ENCODE measurements around the gene CEMIP2.
"Not testable (repeated sequence)": the region's sequence is repeated elsewhere in the genome, so short reads cannot be mapped to it uniquely, and the experiment has no call there.

Gene CEMIP2

GRCh38 chr9:71768388-71769174 lies at the start of gene CEMIP2:
TSS of gene CEMIP2 (minus strand) at chr9:71768513. CDS start at chr9:71750373, 18,140 bp downstream.
- DNase-seq (ENCODE audit: extremely low spot score, insufficient read length, low read depth), result peak; percentile 65
- FAIRE-seq, result peak; percentile 71

- DNase-seq (ENCODE audit: extremely low spot score, insufficient read length, low read depth) (no peak), FAIRE-seq (no peak)
Observed at GRCh38 chr9:71816916-71817451, 48.7 kb upstream of the CEMIP2 start.

GRCh38 chr9:71814815-71815214 lies 46.5 kb upstream of the CEMIP2 start:
- DNase-seq (ENCODE audit: extremely low spot score, insufficient read length, low read depth) (no peak), FAIRE-seq (no peak)

GRCh38 chr9:71814226-71814625 lies 45.9 kb upstream of the CEMIP2 start:
- FAIRE-seq (no peak), DNase-seq (ENCODE audit: extremely low spot score, insufficient read length, low read depth) (no peak)

- DNase-seq (ENCODE audit: extremely low spot score, insufficient read length, low read depth) (no peak), FAIRE-seq (no peak)
Observed at GRCh38 chr9:71812385-71812784, 44.1 kb upstream of the CEMIP2 start.

- DNase-seq (ENCODE audit: extremely low spot score, insufficient read length, low read depth) (no peak), FAIRE-seq (no peak)
Observed at GRCh38 chr9:71808068-71808467, 39.8 kb upstream of the CEMIP2 start.

GRCh38 chr9:71806901-71807307 lies 38.6 kb upstream of the CEMIP2 start:
- FAIRE-seq, result peak; percentile 92
- DNase-seq (ENCODE audit: extremely low spot score, insufficient read length, low read depth), result peak; percentile 32

- not testable (repeated sequence) for FAIRE-seq; DNase-seq (ENCODE audit: extremely low spot score, insufficient read length, low read depth)
Observed at GRCh38 chr9:71805096-71805495, 36.8 kb upstream of the CEMIP2 start.

GRCh38 chr9:71801826-71802225 lies 33.5 kb upstream of the CEMIP2 start:
- no peak for FAIRE-seq
- DNase-seq (ENCODE audit: extremely low spot score, insufficient read length, low read depth), result no peak

GRCh38 chr9:71797266-71797665 lies 29.0 kb upstream of the CEMIP2 start:
- no peak for DNase-seq (ENCODE audit: extremely low spot score, insufficient read length, low read depth)
- FAIRE-seq, result peak; percentile 62

GRCh38 chr9:71796100-71796767 lies 27.9 kb upstream of the CEMIP2 start:
- peak; percentile 77 for FAIRE-seq
- no peak for DNase-seq (ENCODE audit: extremely low spot score, insufficient read length, low read depth)

- peak; percentile 100 for FAIRE-seq
Observed at GRCh38 chr9:71795097-71795813, 26.9 kb upstream of the CEMIP2 start.

GRCh38 chr9:71793386-71794105 lies 25.2 kb upstream of the CEMIP2 start:
- FAIRE-seq (peak; percentile 95), DNase-seq (ENCODE audit: extremely low spot score, insufficient read length, low read depth) (no peak)

More at GRCh38 chr9:71795097-71795813, 26.9 kb upstream of the CEMIP2 start:
- no peak for DNase-seq (ENCODE audit: extremely low spot score, insufficient read length, low read depth)

GRCh38 chr9:71791875-71792274 lies 23.6 kb upstream of the CEMIP2 start:
- DNase-seq (ENCODE audit: extremely low spot score, insufficient read length, low read depth), result no peak

GRCh38 chr9:71790296-71790695 lies 22.0 kb upstream of the CEMIP2 start:
- FAIRE-seq, result no peak
- no peak for DNase-seq (ENCODE audit: extremely low spot score, insufficient read length, low read depth)

More at GRCh38 chr9:71791875-71792274, 23.6 kb upstream of the CEMIP2 start:
- no peak for FAIRE-seq

GRCh38 chr9:71783120-71783523 lies 14.8 kb upstream of the CEMIP2 start:
- FAIRE-seq, result peak; percentile 97
- DNase-seq (ENCODE audit: extremely low spot score, insufficient read length, low read depth), result no peak

GRCh38 chr9:71781391-71781790 lies 13.1 kb upstream of the CEMIP2 start:
- DNase-seq (ENCODE audit: extremely low spot score, insufficient read length, low read depth) (no peak), FAIRE-seq (peak; percentile 79)

- DNase-seq (ENCODE audit: extremely low spot score, insufficient read length, low read depth) (no peak), FAIRE-seq (peak; percentile 33)
Observed at GRCh38 chr9:71780953-71781352, 12.6 kb upstream of the CEMIP2 start.

- no peak for FAIRE-seq
Observed at GRCh38 chr9:71778085-71778484, 9.8 kb upstream of the CEMIP2 start.

GRCh38 chr9:71774920-71775319 lies 6.6 kb upstream of the CEMIP2 start:
- no peak for DNase-seq (ENCODE audit: extremely low spot score, insufficient read length, low read depth)
- FAIRE-seq, result peak; percentile 72

More at GRCh38 chr9:71778085-71778484, 9.8 kb upstream of the CEMIP2 start:
- DNase-seq (ENCODE audit: extremely low spot score, insufficient read length, low read depth), result no peak
